Hematopoietic multipotent progenitor cell treated with erythropoietin and hydrocortisone succinate and interleukin-3 and kit ligand, for 4 days (in vitro differentiated cells): ENCODE data around the gene LRP3.
"Not testable (repeated sequence)": the region's sequence is repeated elsewhere in the genome, so short reads cannot be mapped to it uniquely, and the experiment has no call there.

Experiments
- DNase-seq: peaks from one replicate; pipeline ENCODE4 v3.0.0-alpha.2; 2015

Gene LRP3

GRCh38 chr19:33203529-33203928, 9.4 kb downstream of the LRP3 start:
- DNase-seq = no peak

GRCh38 chr19:33204136-33204973, 10.2 kb downstream of the LRP3 start:
- DNase-seq = no peak

GRCh38 chr19:33205110-33205509, 11.0 kb downstream of the LRP3 start:
- DNase-seq = no peak

- DNase-seq = no peak
Observed at GRCh38 chr19:33205531-33206260, 11.6 kb downstream of the LRP3 start.

GRCh38 chr19:33206261-33207039, 12.3 kb downstream of the LRP3 start:
- no peak for DNase-seq

- DNase-seq = no peak
Observed at GRCh38 chr19:33207040-33207620, 13.0 kb downstream of the LRP3 start.

- no peak for DNase-seq
Observed at GRCh38 chr19:33207903-33208302, 13.8 kb downstream of the LRP3 start.

GRCh38 chr19:33208371-33208895, 14.3 kb downstream of the LRP3 start:
- peak; percentile 50 for DNase-seq

GRCh38 chr19:33208904-33209849, 15.0 kb downstream of the LRP3 start:
- DNase-seq = no peak

- DNase-seq = not testable (repeated sequence)
Observed at GRCh38 chr19:33209850-33210230, 15.7 kb downstream of the LRP3 start.

- DNase-seq = no peak
Observed at GRCh38 chr19:33210266-33210940, 16.3 kb downstream of the LRP3 start.

GRCh38 chr19:33211794-33212435, 17.8 kb downstream of the LRP3 start:
- DNase-seq = no peak

GRCh38 chr19:33212436-33213172, 18.5 kb downstream of the LRP3 start:
- DNase-seq = no peak

- peak; percentile 29 for DNase-seq
Observed at GRCh38 chr19:33214596-33214995, 20.5 kb downstream of the LRP3 start.

- DNase-seq = no peak
Observed at GRCh38 chr19:33215438-33216197, 21.5 kb downstream of the LRP3 start.

- no peak for DNase-seq
Observed at GRCh38 chr19:33216198-33216830, 22.2 kb downstream of the LRP3 start.

GRCh38 chr19:33217881-33218280, 23.8 kb downstream of the LRP3 start:
- DNase-seq = no peak

GRCh38 chr19:33219261-33219815, 25.2 kb downstream of the LRP3 start:
- DNase-seq = peak; percentile 25
